GM10248 (cell line): Measurements from ENCODE around the gene LRRC32.

Source experiments
- CTCF ChIA-PET: fragments of 300-600 bp; sonication (Branson Sonifier 250); formaldehyde crosslinking; extraction: SDS; loops from one replicate; lab custom pipeline; 2021; ENCODE audit warnings: antibody characterized with exemption; lab: Yijun Ruan, JAX
- POLR2A ChIA-PET: fragments of 350-650 bp; sonication (Branson Sonifier 250); formaldehyde crosslinking; extraction: SDS; loops from one replicate; lab custom pipeline; 2020; ENCODE audit warnings: antibody characterized with exemption; lab: Yijun Ruan, JAX
- DNase-seq: peaks from one replicate; pipeline ENCODE4 v3.0.0; 2012; ENCODE audit errors: extremely low spot score
- CTCF ChIP-seq: IDR thresholded peaks from 2 replicates; pipeline ENCODE4 v1.5.1; 2012; ENCODE audit warnings: mild to moderate bottlenecking, low read depth; ENCODE audit errors: extremely low read depth, missing control alignments, control extremely low read depth

The LRRC32 gene

DNA sequence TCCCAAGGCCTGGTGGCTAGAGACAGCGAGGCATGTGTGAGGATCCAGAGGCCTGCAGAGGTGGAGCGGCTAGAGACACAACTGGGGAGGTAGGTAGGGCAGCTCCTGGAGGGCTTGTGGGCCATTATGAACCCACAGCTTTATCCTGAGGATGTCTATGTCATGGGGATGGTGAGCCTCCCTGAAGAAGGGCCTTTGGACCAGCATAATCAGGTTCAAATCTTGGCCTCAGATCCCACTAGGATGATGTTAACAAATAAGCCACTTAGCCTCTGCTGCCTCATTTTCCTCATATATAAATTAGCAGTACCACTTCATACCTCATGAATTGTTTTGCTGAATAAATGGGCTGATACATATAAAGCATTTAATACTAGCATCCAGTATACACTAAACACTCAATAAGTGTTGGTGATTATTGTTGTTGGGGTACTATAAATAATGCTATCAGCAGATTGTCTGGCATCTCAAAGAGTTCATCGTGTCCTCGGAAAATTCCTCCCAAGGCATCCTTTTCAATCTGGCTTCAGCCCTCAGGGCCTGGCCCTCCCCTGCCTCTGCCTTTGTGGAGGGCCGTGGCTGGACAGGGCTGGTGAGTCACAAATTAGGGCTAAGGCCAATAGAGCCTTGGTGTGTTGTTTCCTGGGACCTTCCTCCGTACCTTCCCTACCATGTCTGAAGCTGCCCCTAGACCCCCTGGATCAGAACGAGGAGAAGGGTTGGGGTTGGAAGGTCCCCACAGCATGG, 30.9 kb upstream of the LRRC32 start:
- DNase-seq, result no peak
- ChIA-PET CTCF (interaction anchor here (1.2 to 2.7 kb wide), 3 partner anchors 20 to 97 kb away, joined by 3 to 12 read pairs (median 5); no protein-coding TSS in a partner anchor), POLR2A (no interaction called here)
- no peak for TF ChIP-seq CTCF

GRCh38 chr11:76700177-76701100, 29.9 kb upstream of the LRRC32 start:
- DNase-seq, result no peak
- TF ChIP-seq CTCF, result no peak
- CTCF ChIA-PET, result no interaction called here
- POLR2A ChIA-PET, result no interaction called here

- no peak for TF ChIP-seq CTCF
- ChIA-PET CTCF (interaction anchor here (0.8 to 1.5 kb wide), 2 partner anchors 13 to 480 kb away, joined by 3 to 5 read pairs; no protein-coding TSS in a partner anchor), POLR2A (no interaction called here)
- no peak for DNase-seq
Measured at GRCh38 chr11:76699451-76700091, 29.0 kb upstream of the LRRC32 start.

GRCh38 chr11:76698321-76699043, 27.9 kb upstream of the LRRC32 start:
- ChIA-PET CTCF (interaction anchor here (0.9 to 1.5 kb wide), 4 partner anchors 12 to 23 kb away, joined by 3 to 5 read pairs (median 4); no protein-coding TSS in a partner anchor), POLR2A (no interaction called here)
- TF ChIP-seq CTCF, result peak; percentile 27
- DNase-seq, result no peak

DNA sequence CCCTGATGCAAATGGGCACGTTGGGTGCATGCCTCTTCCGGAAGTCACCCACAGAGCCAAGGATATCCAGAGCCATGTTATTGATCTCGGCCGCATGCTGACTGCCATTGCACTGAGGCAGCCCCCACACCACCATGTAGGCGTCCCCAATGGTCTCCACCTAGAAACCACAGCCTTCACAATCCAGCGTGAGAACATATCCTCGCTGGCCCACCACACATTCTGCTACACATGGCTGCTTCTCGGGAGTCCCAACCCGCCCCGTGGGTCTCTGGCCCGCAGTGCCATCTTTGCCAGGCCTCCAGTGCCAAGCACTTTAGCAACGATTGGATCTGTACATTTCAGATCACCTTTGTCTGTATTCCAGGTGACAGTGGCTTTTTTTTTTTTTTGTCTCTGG, 26.2 kb upstream of the LRRC32 start:
- no peak for DNase-seq
- CTCF ChIA-PET, result no interaction called here
- POLR2A ChIA-PET, result no interaction called here
- TF ChIP-seq CTCF, result no peak
